NCI-H774 (cell line): ENCODE measurements around the gene RASA2.
"Not testable (repeated sequence)": the region's sequence is repeated elsewhere in the genome, so short reads cannot be mapped to it uniquely, and the experiment has no call there.

Experiments used
- DNase-seq: peaks from one replicate; lab custom pipeline; 2025; lab: John Stamatoyannopoulos, UW

Gene RASA2

DNA sequence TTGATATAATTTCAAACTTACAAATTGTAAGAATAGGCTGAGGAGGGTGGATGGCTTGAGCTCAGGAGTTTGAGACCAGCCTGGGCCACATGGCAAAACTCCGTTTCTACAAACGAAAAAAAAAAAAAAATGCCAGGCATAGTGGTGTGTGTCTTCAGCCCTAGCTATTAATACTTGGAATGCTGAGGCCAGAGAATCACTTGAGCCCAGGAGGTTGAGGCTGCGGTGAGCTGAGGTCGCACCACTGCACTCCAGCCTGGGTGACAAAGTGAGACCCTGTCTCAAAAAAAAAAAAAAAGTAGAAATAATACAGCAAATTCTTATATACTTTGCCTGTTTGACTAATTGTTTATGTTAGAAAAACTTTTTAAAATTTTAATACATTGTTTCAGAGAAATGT is 10.8 kb downstream of the RASA2 start:
- DNase-seq: not testable (repeated sequence)

DNA sequence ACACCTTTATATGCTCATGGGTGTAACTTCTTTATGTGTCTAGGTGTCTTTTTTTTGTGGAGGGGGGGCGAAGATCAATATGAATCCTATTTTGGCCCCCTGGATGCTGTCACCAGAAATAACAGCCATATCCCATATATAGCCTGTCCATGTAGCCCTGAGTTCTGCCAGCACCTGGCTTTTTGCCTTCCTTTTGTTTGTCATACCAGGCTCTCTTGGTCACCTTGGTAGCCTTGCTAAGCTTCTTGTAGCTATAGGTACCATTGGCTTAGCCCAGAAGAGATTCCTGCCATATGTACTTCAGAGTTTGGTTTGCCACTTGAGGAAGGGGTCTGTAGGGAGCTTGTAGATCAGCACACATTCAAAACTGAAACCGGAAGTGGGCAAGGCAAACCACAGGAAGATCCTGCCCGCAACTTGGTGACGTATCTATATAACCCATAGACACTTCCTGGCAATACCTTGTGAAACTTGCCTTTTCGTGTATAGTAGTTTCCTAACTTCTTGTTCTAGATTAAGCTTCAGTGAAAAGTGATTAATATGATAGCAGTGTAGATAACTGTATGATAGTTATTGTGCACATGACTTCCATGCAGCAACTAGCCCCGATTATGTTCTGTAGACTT is 11.9 kb downstream of the RASA2 start:
- peak; percentile 45 for DNase-seq

DNA sequence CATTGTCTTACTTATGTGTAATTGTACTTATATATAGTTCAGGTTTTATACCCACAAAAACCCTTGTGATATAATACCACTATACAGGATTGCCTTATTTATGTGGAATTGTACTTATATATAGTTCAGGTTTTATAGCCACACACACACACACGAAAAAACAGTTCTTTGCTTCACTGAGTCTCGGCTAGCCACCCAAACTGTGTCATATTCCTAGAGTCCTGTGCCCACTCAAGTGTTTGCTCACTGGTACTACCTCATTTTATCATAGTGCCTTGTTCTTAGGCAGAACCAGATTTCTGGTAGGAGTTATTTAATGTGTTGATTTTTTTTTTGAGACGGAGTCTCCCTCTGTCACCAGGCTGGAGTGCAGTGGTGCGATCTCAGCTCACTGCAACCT is 12.5 kb downstream of the RASA2 start:
- no peak for DNase-seq

DNA sequence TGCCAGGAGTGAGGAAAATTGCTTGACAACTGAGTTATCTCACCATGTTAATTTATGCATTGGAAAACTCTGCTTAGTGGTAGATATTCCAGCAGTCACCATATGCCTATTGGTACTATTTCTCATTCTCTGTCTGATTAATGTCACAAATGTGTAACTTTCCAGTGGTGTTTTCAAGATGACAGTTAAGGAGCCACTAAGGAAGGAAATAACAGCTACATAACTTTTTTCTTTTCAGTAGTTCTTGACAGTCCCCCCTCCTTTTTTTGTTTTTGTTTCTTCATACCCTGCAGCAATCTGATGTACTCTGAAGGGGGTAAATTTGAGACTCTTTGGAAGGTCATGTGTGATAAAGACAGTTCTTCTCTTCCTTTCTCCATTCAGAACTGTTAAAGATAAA is 13.1 kb downstream of the RASA2 start:
- DNase-seq: no peak

DNA sequence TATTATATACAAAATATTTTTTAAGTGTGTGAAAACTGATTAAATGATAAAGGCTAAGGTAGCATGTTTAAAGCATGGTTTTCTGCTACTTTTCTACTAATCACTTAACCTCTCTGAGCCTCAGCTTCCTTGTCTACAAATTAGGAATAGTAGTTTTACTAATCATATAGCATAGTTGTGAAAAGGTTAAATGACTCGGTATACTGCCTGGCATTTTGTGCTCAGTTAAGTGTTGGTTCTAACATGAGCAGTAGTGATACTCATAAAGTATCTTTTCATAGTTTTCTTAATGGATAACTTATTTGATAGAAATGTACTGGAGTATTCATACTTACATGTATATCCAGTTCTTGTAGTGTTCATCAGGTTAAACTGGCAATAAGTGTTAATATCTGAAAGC is 13.6 kb downstream of the RASA2 start:
- DNase-seq: no peak

DNA sequence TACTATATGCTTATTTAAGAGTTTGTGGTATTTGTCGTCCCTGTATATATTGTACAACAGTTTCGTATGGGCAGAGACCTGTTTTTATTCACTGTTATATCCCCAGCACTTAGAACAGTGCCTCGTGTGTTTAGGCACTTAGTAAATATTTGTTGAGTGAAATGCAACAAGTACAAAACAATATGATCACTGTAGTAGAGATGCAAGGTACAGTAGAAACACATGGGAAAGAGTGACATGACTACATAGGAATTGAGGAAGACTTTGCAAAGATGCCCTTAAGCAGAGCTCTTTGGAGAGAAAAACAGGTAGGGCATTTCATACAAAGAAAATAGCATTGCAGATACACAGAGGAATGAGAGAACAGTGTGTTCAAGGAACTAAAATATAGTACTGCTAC is 18.3 kb downstream of the RASA2 start:
- DNase-seq: no peak

DNA sequence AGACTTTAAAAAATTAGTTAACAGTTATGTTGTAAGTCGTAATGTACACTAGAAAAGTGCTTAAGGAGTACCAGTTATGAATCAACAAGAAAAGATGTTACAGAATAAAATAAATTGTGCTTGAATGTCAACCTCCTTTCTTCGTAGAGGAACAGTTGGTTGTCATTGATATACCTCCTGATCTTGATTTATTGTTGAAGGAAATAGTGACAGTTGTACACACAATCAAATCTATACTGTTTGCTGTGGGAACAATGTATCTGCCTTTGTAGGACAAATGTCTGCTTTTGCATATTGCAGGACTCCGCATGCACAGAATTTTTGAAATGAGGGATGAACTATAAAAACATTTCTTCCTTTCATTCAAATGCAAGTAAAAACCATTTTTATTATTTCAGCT is 19.2 kb downstream of the RASA2 start:
- no peak for DNase-seq

DNA sequence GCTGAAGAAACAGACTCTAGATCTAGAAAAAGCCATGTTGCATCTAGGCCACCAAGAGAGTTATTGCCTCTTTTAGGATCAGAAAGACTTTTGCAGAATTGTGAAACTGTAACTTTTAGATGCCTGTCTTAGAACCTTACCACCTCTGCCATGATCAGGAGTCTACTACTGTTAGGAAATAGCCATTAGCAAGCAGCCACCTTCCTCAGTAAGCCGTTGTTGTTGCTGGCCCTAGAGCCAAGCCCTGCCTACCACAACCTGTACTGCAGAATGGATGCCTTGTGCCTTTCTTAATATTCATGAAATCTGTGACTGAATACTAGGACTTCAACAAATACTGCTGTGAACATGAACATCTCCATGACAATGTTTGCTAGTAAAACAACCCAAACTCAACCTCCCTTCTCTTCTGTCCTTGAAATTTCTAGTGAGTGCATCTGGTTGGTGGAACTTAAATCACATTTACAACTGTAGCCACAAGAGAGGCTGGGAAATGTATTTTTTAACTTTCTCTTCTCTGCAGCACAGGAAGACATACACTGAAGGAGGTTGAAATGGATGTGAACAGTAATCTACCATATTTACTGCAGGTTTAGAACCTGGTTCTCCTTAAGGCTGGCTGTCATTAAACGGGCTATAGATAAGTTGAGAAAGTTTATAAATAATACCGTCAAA is 20.7 kb downstream of the RASA2 start:
- no peak for DNase-seq

DNA sequence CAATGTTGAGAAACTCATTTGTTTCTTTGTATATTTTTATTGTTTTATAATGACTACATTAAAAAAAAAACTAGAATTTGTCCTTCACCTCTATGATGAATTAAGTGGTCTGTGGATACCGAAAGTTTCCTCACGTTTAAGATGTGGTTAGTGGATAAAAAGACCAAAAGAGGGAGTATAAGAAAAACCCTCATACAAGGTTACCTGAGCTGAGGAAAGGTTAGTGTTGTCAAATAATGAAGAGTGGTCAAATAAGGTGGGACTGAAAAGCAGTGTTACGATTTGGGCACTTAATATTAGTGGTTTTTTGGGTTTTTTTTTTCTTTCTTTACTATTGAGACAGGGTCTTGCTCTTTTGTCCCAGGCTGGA is 21.2 kb downstream of the RASA2 start:
- no peak for DNase-seq

DNA sequence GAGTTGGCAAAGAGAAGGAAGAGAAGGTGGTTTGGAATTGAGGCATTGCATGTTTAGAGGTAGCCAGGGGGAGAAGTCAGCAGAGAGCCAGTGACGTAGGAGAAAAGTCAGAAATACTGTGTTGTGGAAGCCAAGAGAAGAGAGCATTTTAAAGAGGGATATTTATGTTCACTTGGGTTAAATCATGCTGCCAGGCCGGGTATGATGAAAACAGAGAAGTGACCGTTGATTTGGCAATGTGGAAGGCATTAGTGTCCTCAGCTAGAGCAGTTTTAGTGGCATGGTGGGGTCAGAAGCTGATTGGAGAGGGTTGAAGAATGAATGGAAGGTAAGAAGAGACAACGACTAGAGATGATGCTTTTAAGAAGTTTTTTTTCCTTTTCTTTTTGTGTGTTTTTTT is 24.5 kb downstream of the RASA2 start:
- DNase-seq: no peak

DNA sequence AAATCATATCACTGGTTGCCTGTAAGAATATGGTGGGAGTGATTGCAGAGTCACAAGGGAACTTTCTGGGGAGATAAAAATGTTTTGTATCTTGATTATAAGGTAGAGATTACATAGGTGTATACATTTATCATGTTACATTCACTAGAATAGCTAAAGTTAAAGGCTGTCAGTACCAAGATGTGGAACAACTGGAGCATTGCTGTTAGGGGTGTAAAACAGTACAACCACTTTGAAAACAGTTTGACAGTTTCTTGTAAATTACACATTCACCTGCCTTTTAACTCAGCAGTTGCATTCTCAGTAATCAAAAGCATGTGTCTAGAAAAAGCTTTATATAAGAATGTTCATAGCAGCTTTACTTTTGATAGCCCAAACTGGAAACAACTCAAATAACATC is 27.6 kb downstream of the RASA2 start:
- no peak for DNase-seq

DNA sequence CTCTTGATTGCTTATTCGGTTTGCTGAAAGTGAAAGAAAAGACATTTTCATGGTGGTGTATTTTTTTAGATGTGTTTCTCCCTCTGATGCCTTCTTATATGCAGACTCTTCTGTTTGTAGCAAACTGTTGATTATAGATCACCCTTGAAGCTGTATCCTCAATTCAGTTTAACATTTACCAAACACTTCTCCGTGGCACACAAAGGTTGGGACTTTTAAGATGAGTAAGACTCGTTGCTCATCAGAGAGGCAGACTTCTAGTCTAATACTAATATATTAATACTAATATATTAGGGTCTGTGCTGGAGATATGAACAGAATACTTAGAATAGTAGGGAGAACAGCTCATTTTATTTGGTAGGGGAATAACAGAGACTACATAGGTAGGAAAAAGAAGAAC is 32.8 kb downstream of the RASA2 start:
- DNase-seq: no peak

DNA sequence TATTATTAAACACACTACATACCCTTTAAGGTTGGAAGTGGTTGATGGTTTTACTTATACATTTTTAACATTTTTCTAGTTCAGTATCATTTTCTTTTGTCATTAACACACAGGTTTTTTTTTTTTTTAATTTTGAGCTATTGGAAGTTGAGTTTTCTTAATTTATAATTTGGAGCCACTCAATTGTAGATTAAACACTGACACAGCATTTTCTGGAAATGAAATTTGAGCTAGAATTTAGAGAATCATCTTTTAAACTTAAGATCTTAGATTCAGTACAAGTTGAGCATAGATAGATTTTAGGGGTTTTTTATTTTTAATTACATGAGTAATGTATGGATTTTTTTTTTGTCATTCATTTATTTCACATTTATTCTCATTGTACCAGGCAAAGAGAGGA is 35.0 kb downstream of the RASA2 start:
- no peak for DNase-seq

DNA sequence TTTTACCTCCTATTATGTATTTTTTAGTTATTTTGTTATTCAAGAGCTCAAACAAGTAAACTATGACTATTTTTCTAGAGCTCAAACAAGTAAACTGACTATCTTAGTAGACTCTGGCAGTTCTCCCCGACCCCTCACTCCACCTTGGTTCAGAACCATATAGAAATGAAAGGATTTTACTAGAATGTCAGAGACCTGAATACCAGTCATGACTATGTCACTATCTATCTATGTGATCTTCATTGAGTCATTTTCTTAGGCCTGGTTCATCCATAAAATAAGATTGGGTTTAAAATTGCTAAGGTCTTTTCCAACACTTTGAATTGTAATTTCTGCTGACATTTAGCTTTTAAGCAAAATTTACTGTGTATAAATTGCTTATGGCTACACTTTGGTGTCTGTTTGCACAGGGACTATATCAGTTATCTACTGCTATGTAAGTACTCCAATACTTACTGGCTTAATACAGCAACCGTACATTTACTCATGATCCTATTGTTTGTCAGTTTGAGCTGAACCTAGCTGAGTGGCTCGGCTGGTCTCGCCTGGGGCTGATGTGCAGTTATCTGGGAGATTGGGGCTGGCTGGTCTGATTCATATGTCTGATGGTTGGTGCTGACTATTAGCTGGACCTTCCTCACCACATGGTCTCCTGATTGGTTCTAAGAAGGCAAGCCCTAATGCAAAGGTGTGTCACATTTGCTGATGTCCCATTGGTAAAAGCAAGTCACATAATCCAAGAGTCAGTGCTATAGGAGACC is 37.0 kb downstream of the RASA2 start:
- no peak for DNase-seq

DNA sequence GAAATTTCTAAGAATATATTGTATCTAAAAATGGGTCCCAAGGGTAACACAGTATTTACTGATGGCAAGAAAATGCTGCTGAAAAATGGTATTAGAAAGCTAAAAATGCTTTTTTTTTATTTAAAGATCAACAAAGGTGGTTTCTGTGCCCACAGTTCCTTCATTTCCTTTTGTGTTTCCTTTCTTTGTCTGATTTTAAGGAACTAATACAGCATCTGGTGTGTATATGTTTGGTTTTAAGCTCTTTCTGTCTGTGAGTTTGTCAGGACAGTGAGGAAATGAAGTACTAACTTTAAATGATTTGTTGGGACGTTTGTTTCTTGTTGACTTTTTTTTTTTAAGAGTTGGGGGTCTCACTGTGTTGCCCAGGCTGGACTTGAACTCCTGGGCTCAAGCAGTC is 38.2 kb downstream of the RASA2 start:
- no peak for DNase-seq

DNA sequence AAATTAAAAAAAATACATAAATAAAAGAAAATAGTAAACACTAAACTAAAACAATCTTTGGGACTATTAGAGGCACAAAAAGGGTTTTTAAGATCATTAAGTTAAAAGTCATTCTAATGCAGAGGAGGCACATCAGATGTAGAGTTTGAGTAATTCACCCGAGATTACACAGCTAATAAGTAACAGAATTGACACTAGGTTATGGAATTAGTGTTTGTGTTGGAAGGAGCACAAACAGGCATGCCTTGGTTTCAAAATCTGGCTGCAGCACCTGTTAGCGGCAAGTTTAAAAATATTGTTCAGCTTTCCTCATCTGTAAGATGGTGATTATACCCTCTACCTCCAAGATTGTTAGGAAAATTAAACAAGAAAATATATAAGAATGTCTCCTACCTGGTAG is 39.0 kb downstream of the RASA2 start:
- DNase-seq: no peak

DNA sequence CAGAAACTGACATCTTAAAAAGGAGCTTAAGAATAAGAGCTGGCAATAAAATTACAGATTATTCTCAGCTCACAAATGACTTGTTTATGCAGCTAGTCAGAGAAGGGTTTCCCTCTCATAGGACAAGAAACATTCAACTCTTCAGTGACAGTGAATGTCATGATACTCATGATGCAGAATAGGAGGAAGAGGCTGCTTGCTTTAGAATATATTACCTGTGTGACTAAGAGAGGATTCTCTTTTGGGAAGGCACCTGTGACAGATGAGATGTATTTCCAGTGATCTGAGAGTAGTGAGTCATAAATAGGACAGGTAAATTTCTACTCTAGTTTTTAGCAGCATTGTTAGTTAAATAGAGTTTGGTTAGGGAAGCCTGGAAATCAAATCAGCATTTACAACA is 39.9 kb downstream of the RASA2 start:
- no peak for DNase-seq

DNA sequence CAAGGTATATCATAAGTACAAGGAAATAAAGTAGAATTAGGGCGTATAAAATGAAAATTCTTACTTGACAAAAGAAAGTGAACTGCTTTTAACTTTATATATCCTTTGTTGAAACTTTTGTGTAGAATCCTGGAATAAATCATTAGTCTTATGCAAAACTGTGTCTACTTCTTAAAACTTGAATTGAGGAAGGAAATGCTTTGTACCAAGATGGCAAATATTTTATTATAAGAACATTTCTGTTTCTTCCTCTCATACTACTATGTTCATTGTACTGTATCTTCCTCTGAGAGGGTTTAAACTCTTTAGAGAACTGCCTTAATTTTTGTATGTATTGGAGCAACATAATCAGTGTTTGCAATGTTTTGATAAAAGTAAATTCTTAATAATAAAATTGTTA is 42.0 kb downstream of the RASA2 start:
- DNase-seq: no peak

DNA sequence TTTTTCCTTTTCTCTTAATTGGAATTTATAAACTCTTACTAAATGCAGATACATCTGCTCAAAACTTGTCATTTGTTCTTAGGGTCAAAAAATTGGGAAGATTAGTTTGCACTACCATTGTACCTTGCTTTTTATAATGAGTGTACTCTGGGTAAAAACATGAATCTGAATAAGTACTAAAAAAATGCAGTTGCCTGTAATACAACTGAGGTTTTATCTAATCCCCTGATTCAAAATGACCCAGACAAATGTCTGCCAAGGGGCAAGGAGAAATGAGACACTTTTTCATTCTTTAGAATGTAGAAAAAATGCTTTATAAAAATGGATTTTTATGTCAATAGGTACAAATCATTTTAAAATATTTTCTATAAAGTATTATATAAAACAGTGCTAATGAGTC is 42.4 kb downstream of the RASA2 start:
- DNase-seq: no peak

DNA sequence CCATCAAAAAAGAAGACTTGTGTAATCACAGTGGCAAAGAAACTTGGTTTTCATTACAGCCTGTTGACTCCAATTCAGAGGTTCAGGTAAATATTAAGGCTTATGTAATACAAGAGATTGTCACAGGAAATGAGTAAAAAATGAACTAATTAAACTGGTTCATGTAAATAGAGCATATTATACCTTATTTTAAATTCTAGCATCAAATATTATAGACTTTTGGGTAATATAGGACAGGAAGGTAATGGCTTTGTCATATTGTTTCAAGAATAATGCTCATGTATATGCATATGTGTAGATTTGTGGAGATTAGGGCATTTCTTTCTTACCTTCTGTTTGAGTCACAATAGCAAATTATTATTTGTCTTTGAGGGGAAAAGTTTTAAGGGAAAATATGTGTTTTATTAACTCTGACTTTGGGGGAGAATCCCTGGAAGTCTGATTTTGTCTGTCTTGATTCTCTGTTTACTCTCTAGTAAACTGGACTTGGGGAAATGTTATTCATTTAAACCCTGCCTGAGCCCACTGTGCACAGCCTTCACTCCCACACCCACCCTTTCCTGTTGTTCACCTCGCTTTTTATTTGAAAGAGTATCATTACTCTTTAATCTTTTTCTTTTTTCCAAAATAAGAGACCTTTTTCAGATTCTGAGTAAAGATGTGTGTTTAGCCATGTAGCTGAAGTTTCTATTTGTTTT is 43.0 kb downstream of the RASA2 start:
- DNase-seq: no peak

DNA sequence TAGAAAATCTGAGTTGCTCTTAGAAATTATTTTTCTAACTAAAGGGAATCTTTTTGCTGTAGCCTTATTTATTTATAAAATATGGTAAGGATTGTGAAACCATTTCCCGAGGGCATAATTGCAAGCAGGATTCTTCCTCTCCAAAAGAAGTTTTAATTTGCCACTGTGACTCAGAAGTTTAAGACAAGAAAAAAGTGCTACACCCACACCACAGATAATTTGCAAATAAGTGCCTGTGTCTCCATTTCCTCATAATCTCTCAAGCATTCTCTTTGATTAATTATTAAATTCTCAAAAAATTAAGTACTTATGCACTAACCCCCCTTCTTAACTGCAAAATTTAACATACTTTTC is 43.6 kb downstream of the RASA2 start:
- DNase-seq: no peak

DNA sequence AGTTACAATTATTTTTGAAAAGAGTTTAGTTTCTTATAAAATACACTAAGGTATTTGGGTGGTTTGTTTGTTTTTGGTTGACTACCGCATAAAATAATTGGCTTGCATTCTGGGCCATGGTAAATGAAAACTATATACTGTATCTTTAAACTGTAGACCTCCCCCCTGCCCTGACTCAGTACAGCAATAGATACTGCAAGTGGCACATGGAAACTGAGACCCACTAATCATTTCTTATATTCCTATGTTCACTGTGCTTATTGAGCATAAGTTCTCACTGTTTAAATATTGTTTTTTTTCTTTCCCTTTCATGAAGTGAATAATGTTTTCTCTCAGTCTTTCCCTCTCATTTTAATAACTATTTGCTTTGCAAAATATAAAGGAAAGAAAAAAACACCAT is 45.8 kb downstream of the RASA2 start:
- no peak for DNase-seq

DNA sequence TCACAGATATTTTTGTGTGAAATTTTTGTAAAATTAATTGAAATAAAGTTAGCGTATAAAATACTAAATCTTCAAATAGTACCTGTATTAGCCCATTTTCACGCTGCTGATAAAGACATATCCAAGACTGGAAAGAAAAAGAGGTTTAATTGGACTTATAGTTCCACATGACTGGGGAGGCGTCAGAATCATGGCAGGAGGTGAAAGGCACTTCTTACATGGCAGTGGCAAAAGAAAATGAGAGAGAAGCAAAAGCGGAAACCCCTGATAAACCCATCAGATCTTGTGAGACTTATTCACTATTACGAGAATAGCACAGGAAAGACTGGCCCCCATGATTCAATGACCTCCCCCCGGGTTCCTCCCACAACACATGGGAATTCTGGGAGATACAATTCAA is 49.2 kb downstream of the RASA2 start:
- not testable (repeated sequence) for DNase-seq
